Ishikawa (cell line): ENCODE results near the gene PODXL2.

Source experiments
- CEBPB ChIP-seq: IDR thresholded peaks from 2 replicates; pipeline ENCODE4 v1.6.1; 2012
- CREB1 ChIP-seq: IDR thresholded peaks from 2 replicates; pipeline ENCODE4 v1.6.1; 2012; ENCODE audit warnings: low read depth
- MAX ChIP-seq: IDR thresholded peaks from 2 replicates; pipeline ENCODE4 v1.6.1; 2012
- TEAD4 ChIP-seq: IDR thresholded peaks from 2 replicates; pipeline ENCODE4 v1.6.1; 2012
- USF1 ChIP-seq: IDR thresholded peaks from 2 replicates; pipeline ENCODE4 v1.6.1; 2012

GRCh38 chr3:127669541-127670228, 40.7 kb downstream of the PODXL2 start:
- TF ChIP-seq TEAD4 (no peak), USF1 (no peak), MAX (no peak), CEBPB (no peak), CREB1 (no peak)
